Vagina (tissue), 2 donors: ENCODE results near the gene WFIKKN2. TPM values are rescaled to one million over a fixed set of nuclear protein-coding genes. Genes with fewer than 3 reads are reported as not detected.

ENCODE experiments used
- DNase-seq, 2 donors: peaks; one replicate each; pipeline ENCODE4 v3.0.0-alpha.2; 2017; ENCODE audit errors: extremely low spot score in 2 of 2
- H3K27ac ChIP-seq: fragments of 200-600 bp; sonication (generic); one replicate; pipeline ENCODE4 v1.5.1; 2019
- H3K27me3 ChIP-seq: fragments of 200-600 bp; sonication (generic); one replicate; pipeline ENCODE4 v1.5.1; 2019
- H3K36me3 ChIP-seq, 2 donors: fragments of 200-600 bp; sonication (generic); one replicate each; pipeline ENCODE4 v1.5.1; 2017 to 2019
- H3K4me1 ChIP-seq: fragments of 200-600 bp; sonication (generic); one replicate; pipeline ENCODE4 v1.5.1; 2019
- H3K4me3 ChIP-seq, 2 donors: fragments of 200-600 bp; sonication (generic); 1 replicate in 1 of 2; 2 replicates in 1 of 2; pipeline ENCODE4 v1.5.1; 2016 to 2019
- H3K9me3 ChIP-seq: fragments of 200-600 bp; sonication (generic); one replicate; pipeline ENCODE4 v1.5.1; 2019
- CTCF ChIP-seq, 3 experiments: fragments of 450-650 bp in 2 of 3; fragments of 200-600 bp in 1 of 3; sonication (generic) in 1 of 3; IDR thresholded peaks; one replicate each; pipeline ENCODE4 v1.5.1; 2017 to 2019; ENCODE audit warnings: antibody characterized with exemption in 3 of 3, mild to moderate bottlenecking in 2 of 3, moderate library complexity in 2 of 3
- POLR2A ChIP-seq, 2 donors: fragments of 450-650 bp; IDR thresholded peaks; one replicate each; pipeline ENCODE4 v1.6.1; 2017; ENCODE audit warnings: antibody characterized with exemption in 2 of 2, mild to moderate bottlenecking in 2 of 2, moderate library complexity in 2 of 2
- POLR2AphosphoS5 ChIP-seq, 2 donors: sonication (generic); formaldehyde crosslinking; IDR thresholded peaks; one replicate each; pipeline ENCODE4 v1.9.0; 2017; ENCODE audit warnings: antibody characterized with exemption in 2 of 2, mild to moderate bottlenecking in 2 of 2, low read depth in 1 of 2; ENCODE audit not compliant: insufficient read depth in 1 of 2
- intact Hi-C: fragments of 100-400 bp; cut with DNase I; formaldehyde crosslinking; loops from one replicate; pipeline ENCODE4 v1.15.1; 2023
- total RNA-seq: library from RNA; depleted of rRNA; stranded (reverse); fragments of >200 nt; gene quantifications from one replicate; pipeline ENCODE4 v1.2.3, GENCODE V29; 2016

WFIKKN2 gene
- total RNA-seq, 1 donor from 2014 or later, result 0.49 TPM

- Histone ChIP-seq H3K27ac (no peak overlapping the region), H3K4me1 (peaks cover 4% of the 10 kb centered on the region), H3K4me3 (no peak overlapping the region), H3K36me3 (no peaks in the 10 kb centered on the region), H3K9me3 (no peaks in the 10 kb centered on the region), H3K27me3 (no peaks in the 10 kb centered on the region)
- intact Hi-C loops, result no loop called here
- no peak for TF ChIP-seq POLR2A (IDR thresholded peaks at IDR 0.05)
- no peak for TF ChIP-seq POLR2AphosphoS5 (IDR thresholded peaks at IDR 0.05; ENCODE audit: insufficient read depth in 1 of 2, low read depth in 1 of 2)
- TF ChIP-seq CTCF (IDR thresholded peaks at IDR 0.05), result no peak
- DNase-seq, result no peak
These were observed 43.3 kb upstream of the WFIKKN2 start for GRCh38 chr17:50792132-50792531.

- H3K27ac ChIP-seq, result no peak overlapping the region
- no peak overlapping the region for H3K4me3 ChIP-seq
- no peaks in the 10 kb centered on the region for H3K36me3 ChIP-seq
- intact Hi-C loops, result no loop called here
- DNase-seq, result no peak
- no peaks in the 10 kb centered on the region for H3K4me1 ChIP-seq
- TF ChIP-seq CTCF (IDR thresholded peaks at IDR 0.05), result no peak
- no peak for TF ChIP-seq POLR2A (IDR thresholded peaks at IDR 0.05)
- no peak for TF ChIP-seq POLR2AphosphoS5 (IDR thresholded peaks at IDR 0.05; ENCODE audit: insufficient read depth in 1 of 2, low read depth in 1 of 2)
- no peaks in the 10 kb centered on the region for H3K27me3 ChIP-seq
- H3K9me3 ChIP-seq, result no peaks in the 10 kb centered on the region
These were observed 42.4 kb upstream of the WFIKKN2 start for GRCh38 chr17:50793007-50793406.

- Histone ChIP-seq H3K27ac (no peak overlapping the region), H3K36me3 (no peaks in the 10 kb centered on the region), H3K4me3 (no peak overlapping the region), H3K4me1 (peaks cover 7% of the 10 kb centered on the region), H3K9me3 (no peaks in the 10 kb centered on the region), H3K27me3 (no peaks in the 10 kb centered on the region)
- intact Hi-C loops, result no loop called here
- TF ChIP-seq POLR2AphosphoS5 (IDR thresholded peaks at IDR 0.05; ENCODE audit: insufficient read depth in 1 of 2, low read depth in 1 of 2), result no peak
- TF ChIP-seq POLR2A (IDR thresholded peaks at IDR 0.05), result no peak
- TF ChIP-seq CTCF (IDR thresholded peaks at IDR 0.05), result no peak
- no peak for DNase-seq
These were observed 41.0 kb upstream of the WFIKKN2 start for GRCh38 chr17:50794361-50794760.

DNA sequence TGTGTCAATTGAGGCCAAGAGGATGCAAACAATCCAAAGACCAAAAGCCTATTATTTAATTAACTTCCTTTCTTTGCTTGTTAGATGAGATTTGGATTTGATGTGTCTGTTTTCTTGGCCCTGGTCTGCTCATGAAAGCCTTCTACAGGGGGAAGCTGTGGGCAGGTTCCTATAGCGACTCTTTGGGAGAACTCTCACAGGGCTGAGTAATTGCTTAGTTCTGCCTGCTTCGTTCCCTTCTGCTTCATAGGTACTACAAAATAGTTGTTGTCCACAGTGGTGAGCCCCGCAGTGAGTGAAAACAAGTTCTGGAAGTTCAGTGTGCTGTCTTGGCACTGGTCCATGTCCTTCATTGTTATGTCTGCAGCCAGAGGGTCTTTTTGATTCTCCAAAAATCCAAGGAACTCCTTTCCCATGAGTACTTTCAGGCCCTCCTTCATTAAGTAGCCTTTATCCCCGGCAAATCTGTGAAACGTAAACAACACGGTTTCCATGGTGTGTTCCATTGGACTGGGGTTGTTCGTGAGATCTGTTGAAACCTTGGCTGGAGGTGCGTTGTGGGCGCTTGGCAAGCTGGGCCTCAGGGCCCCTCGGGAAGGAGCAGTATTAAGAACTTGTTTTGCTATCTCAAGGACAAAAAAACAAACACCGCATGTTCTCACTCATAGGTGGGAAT, 38.1 kb upstream of the WFIKKN2 start:
- TF ChIP-seq POLR2AphosphoS5 (IDR thresholded peaks at IDR 0.05; ENCODE audit: insufficient read depth in 1 of 2, low read depth in 1 of 2) (no peak), CTCF (IDR thresholded peaks at IDR 0.05) (no peak), POLR2A (IDR thresholded peaks at IDR 0.05) (no peak)
- no peaks in the 10 kb centered on the region for H3K9me3 ChIP-seq
- intact Hi-C loops, result no loop called here
- H3K4me1 ChIP-seq, result peaks cover 14% of the 10 kb centered on the region
- H3K36me3 ChIP-seq, result no peaks in the 10 kb centered on the region
- H3K27me3 ChIP-seq, result no peaks in the 10 kb centered on the region
- DNase-seq, result no peak
- H3K4me3 ChIP-seq, result no peak overlapping the region
- H3K27ac ChIP-seq, result no peak overlapping the region

- Histone ChIP-seq H3K27me3 (no peaks in the 10 kb centered on the region), H3K27ac (no peak overlapping the region), H3K36me3 (no peaks in the 10 kb centered on the region), H3K4me3 (no peak overlapping the region), H3K4me1 (peaks cover 14% of the 10 kb centered on the region), H3K9me3 (no peaks in the 10 kb centered on the region)
- TF ChIP-seq POLR2A (IDR thresholded peaks at IDR 0.05) (no peak), CTCF (IDR thresholded peaks at IDR 0.05) (no peak), POLR2AphosphoS5 (IDR thresholded peaks at IDR 0.05; ENCODE audit: insufficient read depth in 1 of 2, low read depth in 1 of 2) (no peak)
- no peak for DNase-seq
- intact Hi-C loops, result no loop called here
These were observed 36.7 kb upstream of the WFIKKN2 start for GRCh38 chr17:50798424-50799288.
